SK-N-MC (cell line): Measurements from ENCODE around the gene EIF2S2.

Experiments
- DNase-seq: peaks from one replicate; pipeline ENCODE4 v3.0.0-alpha.2; 2011; ENCODE audit warnings: low read depth, low spot score
- H3K27ac ChIP-seq: fragments of 200-600 bp; sonication (generic); 2 replicates; pipeline ENCODE4 v1.5.1; 2016; ENCODE audit warnings: mixed run types
- H3K36me3 ChIP-seq: fragments of 200-600 bp; sonication (generic); 2 replicates; pipeline ENCODE4 v1.6.1; 2017; ENCODE audit warnings: antibody characterized with exemption, low read length, mixed read lengths; ENCODE audit not compliant: insufficient read depth
- H3K4me3 ChIP-seq: fragments of 200-600 bp; sonication (generic); 2 replicates; pipeline ENCODE4 v1.5.1; 2016
- H3K9ac ChIP-seq: fragments of 200-600 bp; sonication (generic); 2 replicates; pipeline ENCODE4 v1.8.0; 2017; ENCODE audit warnings: mixed run types, mixed read lengths; ENCODE audit not compliant: insufficient read length
- H3K9me3 ChIP-seq: fragments of 200-600 bp; sonication (generic); 2 replicates; pipeline ENCODE4 v1.6.1; 2017; ENCODE audit warnings: low read depth, mild to moderate bottlenecking, antibody characterized with exemption, low read length, moderate library complexity, mixed read lengths
- EZH2 ChIP-seq: fragments of 200-600 bp; sonication (generic); IDR thresholded peaks from one replicate; pipeline ENCODE4 v1.6.1; 2017; ENCODE audit warnings: antibody characterized with exemption
- FOXP2 ChIP-seq: optimal IDR thresholded peaks from 2 replicates; pipeline ENCODE3; 2011; ENCODE audit warnings: mild to moderate bottlenecking, moderate library complexity; ENCODE audit not compliant: insufficient read depth; ENCODE audit errors: extremely low read length, control extremely low read depth
- POLR2AphosphoS5 ChIP-seq: IDR thresholded peaks from 2 replicates; pipeline ENCODE4 v1.6.1; 2012; ENCODE audit warnings: mild to moderate bottlenecking, low read depth, low read length, borderline replicate concordance

Gene EIF2S2

DNA sequence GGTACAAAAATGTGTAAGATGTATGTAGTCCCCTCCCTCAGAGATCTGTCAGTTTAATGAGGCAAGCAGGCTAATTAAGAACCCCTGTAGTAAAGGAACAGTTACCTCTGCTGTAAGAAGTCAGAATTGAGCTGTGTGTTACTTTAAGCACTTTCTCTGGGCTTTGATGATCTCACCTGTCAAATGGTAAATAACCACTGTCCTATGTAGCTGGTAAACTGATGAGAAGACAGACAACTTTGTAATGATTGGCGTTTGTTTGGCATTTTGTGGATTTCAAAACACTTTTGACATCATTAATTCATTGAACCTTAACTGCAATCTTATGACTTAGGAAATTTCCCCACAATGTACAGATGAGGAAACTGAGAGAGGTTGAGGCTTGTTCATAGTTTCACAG, 62.7 kb downstream of the EIF2S2 start:
- Histone ChIP-seq H3K4me3 (no peak overlapping the region), H3K36me3 (no peaks in the 10 kb centered on the region), H3K27ac (no peak overlapping the region), H3K9ac (no peak overlapping the region), H3K9me3 (no peaks in the 10 kb centered on the region)
- no peak for DNase-seq
- TF ChIP-seq POLR2AphosphoS5 (no peak), FOXP2 (no peak), EZH2 (no peak)

DNA sequence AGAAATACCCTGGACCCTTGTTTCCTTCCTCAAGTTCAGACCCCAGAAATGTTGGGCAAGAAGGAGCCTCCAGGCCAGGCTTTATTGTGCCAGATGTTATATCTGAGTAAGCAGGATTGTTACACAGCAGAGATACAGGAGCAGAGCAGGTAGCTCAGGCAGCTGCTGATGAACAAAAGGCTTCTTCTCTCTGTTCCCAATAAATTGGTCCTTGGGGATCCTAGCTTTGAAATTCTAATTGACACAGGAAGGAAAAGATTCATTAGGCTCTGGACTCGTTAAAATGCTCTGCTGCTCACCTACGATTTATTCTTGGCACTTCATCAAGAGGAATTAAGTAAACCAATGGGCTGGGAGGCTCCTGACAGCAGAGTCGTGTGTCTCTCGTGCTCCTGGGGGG, 64.1 kb downstream of the EIF2S2 start:
- H3K27ac ChIP-seq = no peak overlapping the region
- TF ChIP-seq FOXP2 = no peak
- no peak for TF ChIP-seq POLR2AphosphoS5
- no peak for TF ChIP-seq EZH2
- H3K36me3 ChIP-seq = no peaks in the 10 kb centered on the region
- no peak overlapping the region for H3K4me3 ChIP-seq
- H3K9ac ChIP-seq = no peak overlapping the region
- no peaks in the 10 kb centered on the region for H3K9me3 ChIP-seq
- DNase-seq = no peak

DNA sequence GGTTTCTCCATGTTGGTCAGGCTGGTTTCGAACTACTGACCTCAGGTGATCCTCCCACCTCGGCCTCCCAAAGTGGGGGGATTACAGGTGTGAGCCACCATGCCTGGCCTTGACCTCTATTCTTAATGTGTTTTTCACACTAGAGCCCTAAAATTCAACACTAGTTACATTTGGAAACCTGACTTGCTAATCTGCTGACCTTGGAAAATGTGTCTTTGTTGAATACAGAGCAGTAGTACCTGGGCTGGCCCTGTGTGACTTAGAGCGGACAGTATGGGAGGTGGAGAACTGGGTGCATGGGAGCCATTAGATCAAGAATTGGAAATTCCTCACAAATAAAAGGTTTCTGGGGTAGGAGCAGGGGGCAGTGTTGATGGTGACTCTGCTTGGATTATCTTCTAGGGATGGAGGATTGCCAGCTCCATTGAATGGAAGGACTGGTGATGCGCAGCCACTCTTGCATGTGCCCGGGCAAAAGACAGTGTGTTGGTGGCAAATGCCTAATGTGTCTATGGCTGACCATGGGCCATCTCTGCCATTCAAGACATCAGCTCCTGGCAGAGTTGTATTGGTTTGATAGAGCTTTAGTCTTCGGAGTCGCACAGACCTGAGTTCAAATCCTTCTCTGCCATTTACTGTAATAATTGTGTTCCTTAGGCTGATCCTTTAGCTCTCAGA, 64.9 kb downstream of the EIF2S2 start:
- TF ChIP-seq FOXP2 (no peak), POLR2AphosphoS5 (no peak), EZH2 (no peak)
- H3K9ac ChIP-seq = no peak overlapping the region
- no peak for DNase-seq
- no peak overlapping the region for H3K27ac ChIP-seq
- H3K9me3 ChIP-seq = no peaks in the 10 kb centered on the region
- H3K4me3 ChIP-seq = no peak overlapping the region
- H3K36me3 ChIP-seq = no peaks in the 10 kb centered on the region

DNA sequence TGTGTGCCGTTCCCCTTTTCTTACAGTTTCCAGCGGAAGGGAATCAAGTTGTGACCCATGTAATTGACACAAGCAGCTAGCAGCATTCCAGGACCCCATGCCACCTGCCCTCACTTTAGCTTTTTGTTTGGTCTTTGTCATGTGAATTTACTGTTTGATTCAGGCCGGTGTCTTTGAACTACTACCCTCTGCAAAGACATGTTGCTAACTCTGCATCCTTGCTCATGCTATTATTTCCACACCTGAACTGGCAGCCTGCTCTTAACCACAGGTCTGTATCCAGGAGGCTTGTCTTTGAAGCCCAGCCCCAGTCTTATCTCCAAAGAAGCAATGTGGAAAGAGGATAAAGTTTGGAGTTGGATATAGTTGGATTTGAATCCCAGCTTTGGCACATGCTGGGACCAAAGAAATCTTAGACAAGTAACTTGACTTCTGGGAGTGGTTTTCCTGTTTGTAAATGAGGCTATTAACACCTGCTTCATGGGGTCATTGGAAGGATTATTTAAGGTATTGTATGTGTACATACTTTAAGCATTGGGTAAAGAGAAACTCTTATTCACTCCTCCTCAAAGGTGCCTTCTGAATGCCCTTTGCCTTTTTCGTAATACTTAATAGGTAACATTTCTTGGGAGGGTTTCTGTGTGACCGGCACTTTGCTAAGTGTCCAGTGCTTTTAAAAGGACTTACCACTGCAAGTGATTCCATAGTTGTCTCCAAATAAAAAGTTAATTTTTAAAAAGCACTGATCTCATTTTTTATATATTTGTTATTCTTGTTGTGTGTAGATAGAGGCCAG, 65.9 kb downstream of the EIF2S2 start:
- Histone ChIP-seq H3K9me3 (no peaks in the 10 kb centered on the region), H3K9ac (no peak overlapping the region), H3K4me3 (no peak overlapping the region), H3K36me3 (no peaks in the 10 kb centered on the region), H3K27ac (no peak overlapping the region)
- TF ChIP-seq EZH2 (no peak), FOXP2 (no peak), POLR2AphosphoS5 (no peak)
- DNase-seq = no peak

- DNase-seq = no peak
- Histone ChIP-seq H3K9ac (no peak overlapping the region), H3K4me3 (no peak overlapping the region), H3K9me3 (no peaks in the 10 kb centered on the region), H3K27ac (no peak overlapping the region), H3K36me3 (no peaks in the 10 kb centered on the region)
- TF ChIP-seq POLR2AphosphoS5 (no peak), EZH2 (no peak), FOXP2 (no peak)
Observed at GRCh38 chr20:34045294-34045693, 66.7 kb downstream of the EIF2S2 start.

GRCh38 chr20:34043025-34043424, 69.0 kb downstream of the EIF2S2 start:
- TF ChIP-seq EZH2 (no peak), FOXP2 (no peak), POLR2AphosphoS5 (no peak)
- Histone ChIP-seq H3K9me3 (no peaks in the 10 kb centered on the region), H3K36me3 (no peaks in the 10 kb centered on the region), H3K27ac (no peak overlapping the region), H3K9ac (no peak overlapping the region), H3K4me3 (no peak overlapping the region)
- no peak for DNase-seq

GRCh38 chr20:34042262-34042661, 69.8 kb downstream of the EIF2S2 start:
- Histone ChIP-seq H3K4me3 (no peak overlapping the region), H3K9me3 (no peaks in the 10 kb centered on the region), H3K36me3 (no peaks in the 10 kb centered on the region), H3K27ac (no peak overlapping the region), H3K9ac (no peak overlapping the region)
- no peak for DNase-seq
- no peak for TF ChIP-seq FOXP2
- no peak for TF ChIP-seq POLR2AphosphoS5
- TF ChIP-seq EZH2 = no peak

DNA sequence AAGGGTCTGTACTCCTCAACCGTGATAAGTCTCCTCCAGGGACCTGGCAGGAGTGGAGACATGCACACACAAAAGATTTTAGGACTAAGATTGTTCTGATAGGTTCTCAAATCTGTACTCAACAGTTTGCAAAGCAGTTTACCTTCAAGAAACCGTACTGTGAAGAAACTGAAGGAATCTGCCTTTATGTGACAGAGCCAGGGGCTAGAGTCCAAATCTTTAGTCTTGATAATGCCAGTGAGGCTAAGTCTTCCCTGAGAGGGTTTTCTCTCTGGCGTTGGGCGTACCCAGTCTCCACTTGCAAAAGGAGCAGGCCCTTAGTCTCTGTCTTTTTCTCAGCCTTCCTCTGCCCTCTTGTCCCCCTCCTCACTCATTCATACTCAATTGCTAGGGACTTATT, 70.8 kb downstream of the EIF2S2 start:
- TF ChIP-seq POLR2AphosphoS5 = no peak
- TF ChIP-seq FOXP2 = no peak
- no peak for TF ChIP-seq EZH2
- Histone ChIP-seq H3K9me3 (no peaks in the 10 kb centered on the region), H3K4me3 (no peak overlapping the region), H3K36me3 (peaks cover under 1% of the 10 kb centered on the region; the same call in 1 of the 2 replicates), H3K27ac (no peak overlapping the region), H3K9ac (no peak overlapping the region)
- no peak for DNase-seq

- H3K27ac ChIP-seq = no peak overlapping the region
- TF ChIP-seq POLR2AphosphoS5 = no peak
- no peak for TF ChIP-seq EZH2
- TF ChIP-seq FOXP2 = no peak
- H3K9ac ChIP-seq = no peak overlapping the region
- no peak overlapping the region for H3K4me3 ChIP-seq
- peaks cover 7% of the 10 kb centered on the region; the same call in 1 of the 2 replicates for H3K36me3 ChIP-seq
- no peaks in the 10 kb centered on the region for H3K9me3 ChIP-seq
- DNase-seq = no peak
Observed at GRCh38 chr20:34040300-34040995, 71.6 kb downstream of the EIF2S2 start.
